IPS-18a (cell line): ENCODE data around the gene ARHGEF11.

Experiments
- H3K27ac ChIP-seq: one replicate; pipeline ENCODE4 v1.5.1; 2013; ENCODE audit warnings: low read length
- H3K27me3 ChIP-seq: one replicate; pipeline ENCODE4 v1.6.1; 2013; ENCODE audit warnings: mild to moderate bottlenecking, low read length; ENCODE audit not compliant: control insufficient read depth, insufficient read depth
- H3K36me3 ChIP-seq: one replicate; pipeline ENCODE4 v1.6.1; 2013; ENCODE audit warnings: low read depth, low read length; ENCODE audit not compliant: control insufficient read depth
- H3K4me1 ChIP-seq: one replicate; pipeline ENCODE4 v1.6.1; 2013; ENCODE audit warnings: low read depth, low read length; ENCODE audit not compliant: control insufficient read depth
- H3K4me3 ChIP-seq: one replicate; pipeline ENCODE4 v1.5.1; 2013; ENCODE audit warnings: low read length
- H3K9ac ChIP-seq: one replicate; pipeline ENCODE4 v1.6.1; 2013; ENCODE audit warnings: mild to moderate bottlenecking, low read length, moderate library complexity
- H3K9me3 ChIP-seq: one replicate; pipeline ENCODE4 v1.6.1; 2013; ENCODE audit warnings: low read depth, low read length; ENCODE audit not compliant: control insufficient read depth

The ARHGEF11 gene

GRCh38 chr1:156998840-156999500 lies 46.6 kb downstream of the ARHGEF11 start:
- H3K36me3 ChIP-seq, result no peaks in the 10 kb centered on the region
- H3K27me3 ChIP-seq, result no peaks in the 10 kb centered on the region
- H3K27ac ChIP-seq, result no peak overlapping the region
- no peak overlapping the region for H3K9ac ChIP-seq
- H3K9me3 ChIP-seq, result no peaks in the 10 kb centered on the region
- H3K4me3 ChIP-seq, result no peak overlapping the region
- peaks cover 13% of the 10 kb centered on the region for H3K4me1 ChIP-seq

GRCh38 chr1:156998301-156998700 lies 47.2 kb downstream of the ARHGEF11 start:
- Histone ChIP-seq H3K9me3 (no peaks in the 10 kb centered on the region), H3K4me1 (peaks cover 6% of the 10 kb centered on the region), H3K36me3 (no peaks in the 10 kb centered on the region), H3K27ac (no peak overlapping the region), H3K27me3 (no peaks in the 10 kb centered on the region), H3K4me3 (no peak overlapping the region), H3K9ac (no peak overlapping the region)

GRCh38 chr1:156995412-156995811 lies 50.1 kb downstream of the ARHGEF11 start:
- no peaks in the 10 kb centered on the region for H3K9me3 ChIP-seq
- H3K27me3 ChIP-seq, result no peaks in the 10 kb centered on the region
- no peak overlapping the region for H3K4me3 ChIP-seq
- H3K9ac ChIP-seq, result no peak overlapping the region
- no peaks in the 10 kb centered on the region for H3K36me3 ChIP-seq
- H3K4me1 ChIP-seq, result peaks cover 3% of the 10 kb centered on the region
- H3K27ac ChIP-seq, result no peak overlapping the region

- Histone ChIP-seq H3K27ac (no peak overlapping the region), H3K27me3 (no peaks in the 10 kb centered on the region), H3K9ac (no peak overlapping the region), H3K9me3 (no peaks in the 10 kb centered on the region), H3K4me1 (peaks cover 3% of the 10 kb centered on the region), H3K36me3 (no peaks in the 10 kb centered on the region), H3K4me3 (no peak overlapping the region)
Measured at GRCh38 chr1:156994277-156994676, 51.3 kb downstream of the ARHGEF11 start.

GRCh38 chr1:156993426-156994147 lies 52.0 kb downstream of the ARHGEF11 start:
- Histone ChIP-seq H3K4me1 (peaks cover 3% of the 10 kb centered on the region), H3K27ac (no peak overlapping the region), H3K4me3 (no peak overlapping the region), H3K36me3 (no peaks in the 10 kb centered on the region), H3K9ac (no peak overlapping the region), H3K9me3 (no peaks in the 10 kb centered on the region), H3K27me3 (no peaks in the 10 kb centered on the region)

GRCh38 chr1:156992215-156992614 lies 53.3 kb downstream of the ARHGEF11 start:
- Histone ChIP-seq H3K27ac (no peak overlapping the region), H3K9me3 (no peaks in the 10 kb centered on the region), H3K36me3 (no peaks in the 10 kb centered on the region), H3K27me3 (no peaks in the 10 kb centered on the region), H3K9ac (no peak overlapping the region), H3K4me1 (peaks cover 3% of the 10 kb centered on the region), H3K4me3 (no peak overlapping the region)

- Histone ChIP-seq H3K4me3 (no peak overlapping the region), H3K4me1 (no peaks in the 10 kb centered on the region), H3K27ac (no peak overlapping the region), H3K27me3 (no peaks in the 10 kb centered on the region), H3K9me3 (no peaks in the 10 kb centered on the region), H3K9ac (no peak overlapping the region), H3K36me3 (peaks cover 21% of the 10 kb centered on the region)
Measured at GRCh38 chr1:156987715-156988114, 57.8 kb downstream of the ARHGEF11 start.

GRCh38 chr1:156980551-156980950 lies 65.0 kb downstream of the ARHGEF11 start:
- H3K4me3 ChIP-seq, result no peak overlapping the region
- no peak overlapping the region for H3K9ac ChIP-seq
- peaks cover 5% of the 10 kb centered on the region for H3K4me1 ChIP-seq
- H3K27ac ChIP-seq, result no peak overlapping the region
- no peaks in the 10 kb centered on the region for H3K27me3 ChIP-seq
- H3K9me3 ChIP-seq, result no peaks in the 10 kb centered on the region
- peaks cover 64% of the 10 kb centered on the region for H3K36me3 ChIP-seq

- Histone ChIP-seq H3K4me1 (peaks cover 16% of the 10 kb centered on the region), H3K9me3 (no peaks in the 10 kb centered on the region), H3K27me3 (no peaks in the 10 kb centered on the region), H3K4me3 (peak overlapping the region; percentile 21), H3K36me3 (peaks cover 54% of the 10 kb centered on the region), H3K9ac (no peak overlapping the region), H3K27ac (no peak overlapping the region)
Measured at GRCh38 chr1:156975084-156975483, 70.5 kb downstream of the ARHGEF11 start.

- Histone ChIP-seq H3K27me3 (no peaks in the 10 kb centered on the region), H3K9me3 (no peaks in the 10 kb centered on the region), H3K9ac (no peak overlapping the region), H3K27ac (no peak overlapping the region), H3K4me1 (peaks cover 16% of the 10 kb centered on the region), H3K36me3 (peaks cover 48% of the 10 kb centered on the region), H3K4me3 (no peak overlapping the region)
Measured at GRCh38 chr1:156973417-156973816, 72.1 kb downstream of the ARHGEF11 start.

- Histone ChIP-seq H3K4me1 (peaks cover 6% of the 10 kb centered on the region), H3K9me3 (no peaks in the 10 kb centered on the region), H3K4me3 (no peak overlapping the region), H3K27me3 (no peaks in the 10 kb centered on the region), H3K9ac (no peak overlapping the region), H3K36me3 (peaks cover 29% of the 10 kb centered on the region), H3K27ac (no peak overlapping the region)
Measured at GRCh38 chr1:156970017-156970416, 75.5 kb downstream of the ARHGEF11 start.

GRCh38 chr1:156969496-156969895 lies 76.0 kb downstream of the ARHGEF11 start:
- Histone ChIP-seq H3K27me3 (no peaks in the 10 kb centered on the region), H3K4me3 (no peak overlapping the region), H3K27ac (no peak overlapping the region), H3K4me1 (peaks cover under 1% of the 10 kb centered on the region), H3K36me3 (peaks cover 24% of the 10 kb centered on the region), H3K9me3 (no peaks in the 10 kb centered on the region), H3K9ac (no peak overlapping the region)
